Measurements from ENCODE around the gene AIPL1. TPM values are rescaled to one million over a fixed set of nuclear protein-coding genes. Genes with fewer than 3 reads are reported as not detected.

The AIPL1 gene
- total and polyA plus RNA-seq, 12 donors: not detected

DNA sequence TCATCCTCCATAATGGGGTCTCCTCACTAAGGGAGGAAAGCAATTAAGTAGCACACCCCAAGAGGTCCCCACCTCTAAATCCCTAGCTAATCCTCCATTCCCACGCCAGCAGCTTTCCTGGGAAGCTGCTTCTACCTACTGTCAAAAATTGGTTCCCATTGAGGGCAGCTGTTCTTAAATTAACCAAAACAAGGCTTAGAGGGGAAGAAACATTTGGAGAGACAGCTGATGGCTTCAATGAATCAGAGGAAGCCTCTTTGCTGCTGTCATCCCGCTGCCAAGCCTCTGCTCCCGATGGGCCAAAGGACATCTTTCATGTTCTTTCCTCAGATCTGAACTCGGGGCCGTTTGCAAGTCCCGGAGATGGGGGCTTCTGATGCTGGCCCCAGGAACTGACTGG, 26.6 kb downstream of the AIPL1 start:
- Histone ChIP-seq H3K27ac (no peak overlapping the region), H3K9me3 (replicated peaks in 1 of 3) (no peaks in the 10 kb centered on the region), H3K27me3 (peaks cover 5% of the 10 kb centered on the region), H3K4me3 (no peak overlapping the region), H3K36me3 (replicated peaks in 1 of 2) (no peaks in the 10 kb centered on the region), H3K4me1 (replicated peaks in 1 of 2) (no peaks in the 10 kb centered on the region)
- intact Hi-C loops (cut with DNase I): no loop called here
- TF ChIP-seq, protein P1, sequence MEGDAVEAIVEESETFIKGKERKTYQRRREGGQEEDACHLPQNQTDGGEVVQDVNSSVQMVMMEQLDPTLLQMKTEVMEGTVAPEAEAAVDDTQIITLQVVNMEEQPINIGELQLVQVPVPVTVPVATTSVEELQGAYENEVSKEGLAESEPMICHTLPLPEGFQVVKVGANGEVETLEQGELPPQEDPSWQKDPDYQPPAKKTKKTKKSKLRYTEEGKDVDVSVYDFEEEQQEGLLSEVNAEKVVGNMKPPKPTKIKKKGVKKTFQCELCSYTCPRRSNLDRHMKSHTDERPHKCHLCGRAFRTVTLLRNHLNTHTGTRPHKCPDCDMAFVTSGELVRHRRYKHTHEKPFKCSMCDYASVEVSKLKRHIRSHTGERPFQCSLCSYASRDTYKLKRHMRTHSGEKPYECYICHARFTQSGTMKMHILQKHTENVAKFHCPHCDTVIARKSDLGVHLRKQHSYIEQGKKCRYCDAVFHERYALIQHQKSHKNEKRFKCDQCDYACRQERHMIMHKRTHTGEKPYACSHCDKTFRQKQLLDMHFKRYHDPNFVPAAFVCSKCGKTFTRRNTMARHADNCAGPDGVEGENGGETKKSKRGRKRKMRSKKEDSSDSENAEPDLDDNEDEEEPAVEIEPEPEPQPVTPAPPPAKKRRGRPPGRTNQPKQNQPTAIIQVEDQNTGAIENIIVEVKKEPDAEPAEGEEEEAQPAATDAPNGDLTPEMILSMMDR (IDR thresholded peaks at IDR 0.05): no peak
- no peak for DNase-seq
- 49 to 63% (median 52%) methylated on average over 6 of the region's 6 CpGs for WGBS, 4 donors

DNA sequence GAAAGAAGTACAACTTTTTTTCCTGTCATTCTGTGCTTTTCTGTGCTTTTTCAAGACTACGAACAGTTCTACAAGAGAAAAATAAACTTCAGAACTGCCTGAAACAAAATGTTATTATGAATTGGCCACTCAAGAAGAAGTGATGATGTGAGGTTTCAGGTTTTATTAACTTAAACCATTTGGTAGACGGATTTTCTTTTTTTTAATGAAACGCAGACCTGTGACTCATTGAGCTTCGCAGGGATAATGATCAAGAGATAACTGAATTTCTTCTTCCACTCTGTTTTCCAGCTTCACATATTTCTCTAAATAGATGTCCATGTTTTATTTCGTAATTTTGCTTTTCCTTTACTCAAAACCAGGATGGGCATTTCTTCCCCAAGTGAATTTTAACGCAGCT, 32.7 kb downstream of the AIPL1 start:
- Histone ChIP-seq H3K9me3 (replicated peaks in 1 of 3) (no peaks in the 10 kb centered on the region), H3K27me3 (peaks cover 5% of the 10 kb centered on the region), H3K27ac (no peak overlapping the region), H3K4me1 (replicated peaks in 1 of 2) (no peaks in the 10 kb centered on the region), H3K36me3 (replicated peaks in 1 of 2) (no peaks in the 10 kb centered on the region), H3K4me3 (no peak overlapping the region)
- TF ChIP-seq, protein P1 (IDR thresholded peaks at IDR 0.05): no peak
- TF ChIP-seq POLR2A (IDR thresholded peaks at IDR 0.05): no peak
- intact Hi-C loops (cut with DNase I): no loop called here
- 64 to 74% (median 67%) methylated on average over 6 of the region's 6 CpGs for WGBS, 4 donors
- DNase-seq: no peak

DNA sequence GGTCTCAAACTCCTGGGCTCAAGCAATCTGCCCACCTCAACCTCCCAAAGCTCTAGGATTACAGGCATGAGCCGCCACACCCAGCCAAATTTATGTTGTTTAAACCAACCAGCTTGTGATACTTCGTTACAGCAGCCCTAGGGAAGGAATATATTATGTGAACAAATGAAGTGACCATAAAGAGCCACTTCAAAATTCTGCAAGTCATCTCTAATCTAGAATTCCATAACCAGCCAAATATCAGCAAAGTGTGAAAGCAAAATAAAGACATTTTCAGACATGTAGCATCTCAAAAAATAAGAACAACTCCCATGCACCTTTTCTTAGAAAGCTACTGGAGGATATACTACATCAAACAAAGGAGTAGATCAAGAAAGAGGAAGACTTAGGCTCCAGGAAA, 36.0 kb downstream of the AIPL1 start:
- H3K27ac ChIP-seq: no peak overlapping the region
- no peaks in the 10 kb centered on the region for H3K36me3 ChIP-seq (replicated peaks in 1 of 2)
- H3K9me3 ChIP-seq (replicated peaks in 1 of 3): no peaks in the 10 kb centered on the region
- 27 to 66% (median 49%) methylated on average over 2 of the region's 2 CpGs for WGBS, 4 donors
- no peaks in the 10 kb centered on the region for H3K27me3 ChIP-seq
- TF ChIP-seq, protein P1 (IDR thresholded peaks at IDR 0.05): no peak
- no peak for TF ChIP-seq POLR2A (IDR thresholded peaks at IDR 0.05)
- H3K4me1 ChIP-seq (replicated peaks in 1 of 2): no peaks in the 10 kb centered on the region
- H3K4me3 ChIP-seq: no peak overlapping the region
- DNase-seq: no peak
- intact Hi-C loops (cut with DNase I): no loop called here

DNA sequence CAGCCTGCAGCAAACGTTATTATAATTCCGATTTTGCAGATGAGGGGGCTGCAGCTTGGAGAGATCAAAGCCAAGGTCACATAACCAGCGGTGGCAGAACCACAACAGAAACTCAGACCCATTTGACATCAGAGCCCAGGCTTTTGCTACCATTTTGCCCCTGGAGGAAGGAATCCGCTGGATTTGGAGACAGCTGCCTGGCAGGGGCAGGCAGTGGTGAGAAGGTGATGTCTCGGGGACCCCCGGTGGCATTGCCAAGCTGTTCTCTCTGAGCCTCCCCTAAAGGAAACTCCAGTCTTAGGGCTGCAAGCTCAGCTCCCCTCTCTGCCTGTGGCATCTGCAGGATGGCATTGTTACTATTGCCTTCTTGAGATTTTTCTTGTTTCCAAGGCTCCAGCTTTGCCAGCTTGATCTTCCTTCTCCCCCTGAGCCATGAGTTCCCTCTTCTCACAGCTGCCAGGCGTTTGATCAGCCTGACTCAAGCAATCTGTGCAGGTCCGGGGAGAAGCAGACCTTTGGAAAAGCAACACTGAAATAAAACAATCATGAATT, 40.8 kb downstream of the AIPL1 start:
- 24 to 36% (median 27%) methylated on average over 7 to 8 of the region's 8 CpGs for WGBS, 4 donors

More for the DNA sequence above, 40.8 kb downstream of the AIPL1 start:
- intact Hi-C loops (cut with DNase I): no loop called here
- Histone ChIP-seq H3K27me3 (no peaks in the 10 kb centered on the region), H3K27ac (no peak overlapping the region), H3K9me3 (replicated peaks in 1 of 3) (no peaks in the 10 kb centered on the region), H3K4me1 (replicated peaks in 1 of 2) (no peaks in the 10 kb centered on the region), H3K36me3 (replicated peaks in 1 of 2) (no peaks in the 10 kb centered on the region), H3K4me3 (no peak overlapping the region)
- TF ChIP-seq, protein P1 (IDR thresholded peaks at IDR 0.05): no peak
- no peak for TF ChIP-seq POLR2A (IDR thresholded peaks at IDR 0.05)
- DNase-seq: no peak
